B cell (primary cell): ENCODE data around the gene KRTAP10-3. TPM values are rescaled to one million over a fixed set of nuclear protein-coding genes. Genes with fewer than 3 reads are reported as not detected.
"Not testable (repeated sequence)": the region's sequence is repeated elsewhere in the genome, so short reads cannot be mapped to it uniquely, and the experiment has no call there.

Source experiments
- ATAC-seq: fragments of 200-7000 bp; cut with Tn5 transposase; one replicate; pipeline ENCODE4 v1.10.0; 2021; ENCODE audit warnings: low read depth, mild to moderate bottlenecking, moderate number of reproducible peaks, moderate library complexity
- CTCF ChIA-PET: fragments of 350-600 bp; sonication (Branson Sonifier 250); formaldehyde crosslinking; loops from one replicate; lab custom pipeline; 2021; ENCODE audit warnings: antibody characterized with exemption, inconsistent platforms; lab: Charles Lee
- POLR2A ChIA-PET: fragments of 350-600 bp; sonication (Branson Sonifier 250); formaldehyde crosslinking; loops from one replicate; lab custom pipeline; 2021; ENCODE audit warnings: antibody characterized with exemption; lab: Charles Lee
- DNase-seq: peaks from one replicate; pipeline ENCODE4 v3.0.0; 2013
- H2AFZ ChIP-seq: 2 replicates; pipeline ENCODE4 v1.6.1; 2012; ENCODE audit warnings: mild to moderate bottlenecking, low read depth, low read length; ENCODE audit not compliant: insufficient read depth, poor library complexity, severe bottlenecking
- H3K27ac ChIP-seq, 2 donors: 1 replicate in 1 of 2; 2 replicates in 1 of 2; pipeline ENCODE4 v1.5.1; 2012 to 2013; ENCODE audit warnings: low read length in 2 of 2, mild to moderate bottlenecking in 2 of 2, moderate library complexity in 1 of 2
- H3K27me3 ChIP-seq, 4 experiments: fragments of 200-600 bp in 1 of 4; sonication (generic) in 1 of 4; replicated peaks in 1 of 4; 1 replicate in 2 of 4; 2 replicates in 2 of 4; pipeline versions ENCODE4 v1.6.1 to v1.7.0; 2013 to 2016; ENCODE audit warnings: low read length in 3 of 4, mild to moderate bottlenecking in 2 of 4, mixed read lengths in 1 of 4, moderate library complexity in 1 of 4; ENCODE audit not compliant: insufficient read depth in 4 of 4, control insufficient read depth in 3 of 4; ENCODE audit errors: control extremely low read depth in 1 of 4
- H3K36me3 ChIP-seq, 2 experiments: replicated peaks in 1 of 2; 1 replicate in 1 of 2; 2 replicates in 1 of 2; pipeline versions ENCODE4 v1.6.1 to v1.7.1; 2013; ENCODE audit warnings: low read length in 1 of 2; ENCODE audit not compliant: insufficient read depth in 2 of 2, control insufficient read depth in 1 of 2; ENCODE audit errors: control extremely low read depth in 1 of 2, extremely low read depth in 1 of 2
- H3K4me1 ChIP-seq, 2 donors: fragments of 200-600 bp in 1 of 2; sonication (generic) in 1 of 2; 1 replicate in 1 of 2; 2 replicates in 1 of 2; pipeline versions ENCODE4 v1.5.1 to v1.6.1; 2013 to 2017; ENCODE audit warnings: low read length in 2 of 2; ENCODE audit not compliant: control insufficient read depth in 2 of 2, insufficient read depth in 2 of 2
- H3K4me2 ChIP-seq: replicated peaks from 2 replicates; pipeline ENCODE3; 2012; ENCODE audit warnings: mild to moderate bottlenecking, low read depth, low read length; ENCODE audit not compliant: poor library complexity, severe bottlenecking
- H3K4me3 ChIP-seq, 5 experiments: fragments of 200-600 bp in 1 of 5; sonication (generic) in 1 of 5; 1 replicate in 3 of 5; 2 replicates in 2 of 5; pipeline versions ENCODE4 v1.5.1 to v1.7.0; 2011 to 2016; ENCODE audit warnings: low read length in 4 of 5, mild to moderate bottlenecking in 4 of 5, low read depth in 2 of 5, control low read depth in 1 of 5, moderate library complexity in 1 of 5; ENCODE audit not compliant: insufficient read depth in 1 of 5; ENCODE audit errors: control extremely low read depth in 1 of 5, extremely low read depth in 1 of 5
- H3K79me2 ChIP-seq: fragments of 200-600 bp; sonication (generic); one replicate; pipeline ENCODE4 v1.6.0; 2016; ENCODE audit warnings: low read length; ENCODE audit not compliant: control insufficient read depth, insufficient read depth
- H3K9ac ChIP-seq: fragments of 200-600 bp; sonication (generic); 2 replicates; pipeline ENCODE4 v1.6.1; 2017; ENCODE audit warnings: mild to moderate bottlenecking, low read length, moderate library complexity
- H3K9me3 ChIP-seq, 3 donors: one replicate each; pipeline versions ENCODE4 v1.6.1 to v1.7.1; 2013; ENCODE audit warnings: low read length in 2 of 3; ENCODE audit not compliant: control insufficient read depth in 2 of 3, insufficient read depth in 1 of 3; ENCODE audit errors: control extremely low read depth in 1 of 3
- H4K20me1 ChIP-seq: 2 replicates; pipeline ENCODE4 v1.6.0; 2012; ENCODE audit warnings: mild to moderate bottlenecking, low read length; ENCODE audit not compliant: insufficient read depth, control insufficient read depth, poor library complexity, severe bottlenecking
- H3K27ac Mint-ChIP-seq: one replicate; pipeline ENCODE4 v1.8.0; 2021; ENCODE audit warnings: mixed read lengths
- H3K27me3 Mint-ChIP-seq: one replicate; pipeline ENCODE4 v1.8.0; 2021; ENCODE audit warnings: mixed read lengths
- H3K4me1 Mint-ChIP-seq: one replicate; pipeline ENCODE4 v1.8.0; 2021; ENCODE audit warnings: mixed read lengths
- H3K4me3 Mint-ChIP-seq: one replicate; pipeline ENCODE4 v1.8.0; 2021; ENCODE audit warnings: mixed read lengths
- H3K9me3 Mint-ChIP-seq: one replicate; pipeline ENCODE4 v1.8.0; 2022; ENCODE audit warnings: mixed read lengths; ENCODE audit not compliant: insufficient read depth
- EZH2 ChIP-seq: IDR thresholded peaks from 2 replicates; pipeline ENCODE4 v1.6.1; 2012; ENCODE audit warnings: borderline replicate concordance, low read depth, mild to moderate bottlenecking, moderate library complexity, low read length; ENCODE audit not compliant: insufficient read depth, poor library complexity, severe bottlenecking
- WGBS: methylation state at CpG from one replicate; pipeline ENCODE4 v1.1.5; 2013; ENCODE audit warnings: missing lambda C conversion rate; ENCODE audit not compliant: insufficient coverage; 5-methylcytosine and 5-hydroxymethylcytosine counted together
- intact Hi-C: fragments of 100-400 bp; cut with micrococcal nuclease; formaldehyde crosslinking; loops from one replicate; pipeline ENCODE4 v1.10.0; 2022
- polyA plus RNA-seq: library from polyadenylated mRNA; depleted of rRNA; stranded (reverse); fragments of >200 nt; gene quantifications from 2 replicates; pipeline ENCODE4 v1.2.3, GENCODE V29; 2012
- total RNA-seq, 2 donors: library from RNA; stranded (reverse); fragments of 120-200 nt in 1 of 2; gene quantifications; 1 replicate in 1 of 2; 2 replicates in 1 of 2; pipeline versions ENCODE4 v1.2.3 to v1.2.4, GENCODE V29; 2013 to 2022
- TF ChIP-seq, protein P1 (sequence below): fragments of 200-600 bp; IDR thresholded peaks from one replicate; pipeline ENCODE4 v1.8.0; 2022; ENCODE audit warnings: antibody characterized with exemption, mild to moderate bottlenecking

The KRTAP10-3 gene
- total and polyA plus RNA-seq, 2 donors (not counting 1 experiment from before 2014, with no cell fraction given), result 0.40 TPM; not detected in 1

DNA sequence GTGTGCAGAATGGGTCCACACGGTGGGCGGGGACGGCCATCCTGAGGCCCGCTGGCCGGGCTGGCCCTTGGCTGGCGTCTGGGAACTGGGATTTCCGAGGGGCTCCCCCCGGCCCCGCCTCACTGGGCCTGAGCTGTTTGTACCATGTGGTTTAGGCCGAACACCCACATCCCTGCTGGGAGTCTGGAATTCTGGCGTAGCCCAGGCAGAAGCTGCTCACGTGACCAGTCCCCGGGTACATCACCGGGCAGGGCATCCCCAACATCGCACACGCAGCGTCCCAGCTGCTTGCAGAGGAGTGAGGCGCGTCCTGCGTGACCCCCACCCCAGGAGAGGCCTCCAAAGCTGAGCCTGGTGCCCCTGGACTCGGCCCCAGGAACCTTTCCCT is 43.9 kb upstream of the KRTAP10-3 start:
- H3K4me1 Mint-ChIP-seq, result no peaks in the 10 kb centered on the region
- intact Hi-C loops, result no loop called here

DNA sequence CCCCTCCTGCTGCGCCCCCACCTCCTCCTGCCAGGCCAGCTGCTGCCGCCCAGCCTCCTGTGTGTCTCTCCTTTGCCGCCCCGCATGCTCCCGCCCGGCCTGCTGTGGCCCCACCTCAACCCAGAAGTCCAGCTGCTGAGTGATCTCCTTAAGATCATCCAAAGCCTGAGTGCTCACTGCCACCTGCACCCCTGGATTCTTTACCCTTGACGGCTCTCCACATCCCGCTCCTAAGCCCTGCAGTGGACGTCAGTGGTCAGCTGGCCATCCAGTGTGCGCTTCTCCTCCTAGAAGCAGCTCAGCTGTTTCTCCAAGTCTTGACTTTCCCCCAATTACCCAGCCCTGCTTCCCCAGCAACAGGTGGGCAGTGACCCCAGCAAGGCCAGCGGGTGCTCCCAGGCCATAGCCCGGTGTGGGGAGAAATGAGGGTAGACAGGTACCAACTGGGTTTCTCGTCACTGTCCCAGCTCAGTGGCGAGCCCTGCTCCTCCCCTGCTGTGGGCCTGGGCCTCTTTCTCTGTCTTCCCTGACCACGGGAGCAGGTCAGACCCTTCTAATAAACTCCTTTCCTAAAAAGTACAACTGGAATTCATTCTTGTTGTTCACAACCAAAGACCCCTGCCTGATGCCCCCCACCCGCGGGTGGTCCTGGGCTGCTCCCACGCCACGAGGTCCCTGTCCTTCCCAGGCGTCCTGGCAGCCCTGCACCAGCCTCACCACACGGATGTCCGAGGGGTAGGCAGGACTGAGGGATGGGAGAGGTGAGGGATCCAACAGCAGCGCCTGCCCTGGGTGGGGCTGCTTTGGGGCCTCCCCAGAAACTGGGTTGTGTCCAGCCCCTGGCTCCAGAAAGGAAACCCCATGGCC is 43.2 kb upstream of the KRTAP10-3 start:
- intact Hi-C loops, result no loop called here
- ChIA-PET CTCF (no interaction called here), POLR2A (no interaction called here)
- no peak for TF ChIP-seq EZH2
- TF ChIP-seq, protein P1, sequence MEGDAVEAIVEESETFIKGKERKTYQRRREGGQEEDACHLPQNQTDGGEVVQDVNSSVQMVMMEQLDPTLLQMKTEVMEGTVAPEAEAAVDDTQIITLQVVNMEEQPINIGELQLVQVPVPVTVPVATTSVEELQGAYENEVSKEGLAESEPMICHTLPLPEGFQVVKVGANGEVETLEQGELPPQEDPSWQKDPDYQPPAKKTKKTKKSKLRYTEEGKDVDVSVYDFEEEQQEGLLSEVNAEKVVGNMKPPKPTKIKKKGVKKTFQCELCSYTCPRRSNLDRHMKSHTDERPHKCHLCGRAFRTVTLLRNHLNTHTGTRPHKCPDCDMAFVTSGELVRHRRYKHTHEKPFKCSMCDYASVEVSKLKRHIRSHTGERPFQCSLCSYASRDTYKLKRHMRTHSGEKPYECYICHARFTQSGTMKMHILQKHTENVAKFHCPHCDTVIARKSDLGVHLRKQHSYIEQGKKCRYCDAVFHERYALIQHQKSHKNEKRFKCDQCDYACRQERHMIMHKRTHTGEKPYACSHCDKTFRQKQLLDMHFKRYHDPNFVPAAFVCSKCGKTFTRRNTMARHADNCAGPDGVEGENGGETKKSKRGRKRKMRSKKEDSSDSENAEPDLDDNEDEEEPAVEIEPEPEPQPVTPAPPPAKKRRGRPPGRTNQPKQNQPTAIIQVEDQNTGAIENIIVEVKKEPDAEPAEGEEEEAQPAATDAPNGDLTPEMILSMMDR, result no peak
- Histone ChIP-seq H4K20me1 (no peaks in the 10 kb centered on the region), H3K27ac (no peak overlapping the region), H3K27me3 (peaks cover 0 to 13% (median 3%) of the 10 kb centered on the region in 4 experiments), H3K4me1 (no peaks in the 10 kb centered on the region), H3K79me2 (no peaks in the 10 kb centered on the region), H3K9ac (no peak overlapping the region), H3K4me3 (no peak overlapping the region), H3K4me2 (no peak overlapping the region), H3K36me3 (no peaks in the 10 kb centered on the region), H2AFZ (no peak overlapping the region), H3K9me3 (peaks cover 0 to 19% (median 3%) of the 10 kb centered on the region in 3 donors)
- H3K27ac Mint-ChIP-seq, result no peak overlapping the region
- peaks cover 43% of the 10 kb centered on the region for H3K27me3 Mint-ChIP-seq
- no peak overlapping the region for H3K4me3 Mint-ChIP-seq
- ATAC-seq (no peak), DNase-seq (no peak)
- 86% methylated on average over 19 of the region's 23 CpGs for WGBS
- peaks cover 9% of the 10 kb centered on the region for H3K9me3 Mint-ChIP-seq
- H3K4me1 Mint-ChIP-seq, result no peaks in the 10 kb centered on the region

More for the DNA sequence above, 43.9 kb upstream of the KRTAP10-3 start:
- no peak overlapping the region for H3K27ac ChIP-seq
- peaks cover 0 to 19% (median 3%) of the 10 kb centered on the region in 3 donors for H3K9me3 ChIP-seq
- no peaks in the 10 kb centered on the region for H4K20me1 ChIP-seq
- Mint-ChIP-seq H3K27ac (no peak overlapping the region), H3K27me3 (peaks cover 47% of the 10 kb centered on the region), H3K4me3 (no peak overlapping the region), H3K9me3 (peaks cover 9% of the 10 kb centered on the region)
- ChIA-PET POLR2A (no interaction called here), CTCF (no interaction called here)
- no peak for ATAC-seq
- no peaks in the 10 kb centered on the region for H3K4me1 ChIP-seq
- TF ChIP-seq, protein P1, result no peak
- no peak for TF ChIP-seq EZH2
- H3K36me3 ChIP-seq, result no peaks in the 10 kb centered on the region
- 84% methylated on average over 20 of the region's 21 CpGs for WGBS
- H3K9ac ChIP-seq, result no peak overlapping the region
- no peak for DNase-seq
- H3K4me2 ChIP-seq, result no peak overlapping the region
- H3K27me3 ChIP-seq, result peaks cover 0 to 13% (median 3%) of the 10 kb centered on the region in 4 experiments
- no peak overlapping the region for H3K4me3 ChIP-seq
- H2AFZ ChIP-seq, result no peak overlapping the region
- H3K79me2 ChIP-seq, result no peaks in the 10 kb centered on the region

- H3K4me3 ChIP-seq, H3K9ac ChIP-seq, H3K27ac ChIP-seq, ATAC-seq, H3K9me3 Mint-ChIP-seq, H3K4me1 Mint-ChIP-seq, H2AFZ ChIP-seq, H4K20me1 ChIP-seq, H3K4me1 ChIP-seq, H3K4me2 ChIP-seq, CTCF ChIA-PET, H3K4me3 Mint-ChIP-seq, H3K79me2 ChIP-seq, H3K27ac Mint-ChIP-seq, DNase-seq, POLR2A ChIA-PET, H3K36me3 ChIP-seq, intact Hi-C loops: not testable (repeated sequence)
- peaks cover 0 to 19% (median 3%) of the 10 kb centered on the region in 3 donors for H3K9me3 ChIP-seq
- peaks cover 40% of the 10 kb centered on the region for H3K27me3 Mint-ChIP-seq
- peaks cover 0 to 13% (median 3%) of the 10 kb centered on the region in 4 experiments for H3K27me3 ChIP-seq
- 84% methylated on average over 10 of the region's 10 CpGs for WGBS
These were observed 42.5 kb upstream of the KRTAP10-3 start for GRCh38 chr21:44601091-44601490.
